Inferior parietal cortex (tissue), 1 donor: ENCODE data around the gene BIRC7.

Experiments
- DNase-seq: peaks from one replicate; pipeline ENCODE4 v3.0.0-alpha.2; 2016; ENCODE audit errors: extremely low spot score

Gene BIRC7

GRCh38 chr20:63281742-63282665 lies 46.3 kb downstream of the BIRC7 start:
- DNase-seq: no peak

GRCh38 chr20:63282946-63283345 lies 47.2 kb downstream of the BIRC7 start:
- no peak for DNase-seq

- DNase-seq: no peak
Measured at GRCh38 chr20:63283397-63284082, 47.8 kb downstream of the BIRC7 start.

GRCh38 chr20:63284083-63284440 lies 48.4 kb downstream of the BIRC7 start:
- DNase-seq: no peak

GRCh38 chr20:63284544-63284949 lies 48.8 kb downstream of the BIRC7 start:
- DNase-seq: no peak

- DNase-seq: no peak
Measured at GRCh38 chr20:63284981-63285524, 49.3 kb downstream of the BIRC7 start.

GRCh38 chr20:63285636-63286615 lies 50.2 kb downstream of the BIRC7 start:
- no peak for DNase-seq

GRCh38 chr20:63286781-63287696 lies 51.3 kb downstream of the BIRC7 start:
- no peak for DNase-seq

- DNase-seq: no peak
Measured at GRCh38 chr20:63287697-63288580, 52.2 kb downstream of the BIRC7 start.

GRCh38 chr20:63288581-63289251 lies 53.0 kb downstream of the BIRC7 start:
- no peak for DNase-seq

- no peak for DNase-seq
Measured at GRCh38 chr20:63289311-63290135, 53.8 kb downstream of the BIRC7 start.
